H1 (cell line): ENCODE results near the gene MACF1. TPM values are rescaled to one million over a fixed set of nuclear protein-coding genes. Genes with fewer than 3 reads are reported as not detected.

Source experiments
- CTCF ChIA-PET: fragments of 300-600 bp; sonication (Branson Sonifier 250); formaldehyde crosslinking; loops from one replicate; lab custom pipeline; 2021; ENCODE audit not compliant: partially characterized antibody; lab: Charles Lee
- POLR2A ChIA-PET: fragments of 300-600 bp; sonication (Branson Sonifier 250); formaldehyde crosslinking; loops from one replicate; lab custom pipeline; 2021; ENCODE audit warnings: inconsistent platforms; ENCODE audit not compliant: partially characterized antibody; lab: Charles Lee
- DNase-seq, 2 experiments: peaks; one replicate each; pipeline versions ENCODE4 v3.0.0 to v3.0.0-alpha.2; 2010 to 2022; ENCODE audit warnings: low spot score in 2 of 2, low read depth in 1 of 2, mixed read lengths in 1 of 2
- FAIRE-seq: peaks from 2 replicates; lab custom pipeline; 2011; peaks lifted over from hg19 to GRCh38; lab: Jason Lieb, UNC
- H2AFZ ChIP-seq: 2 replicates; pipeline ENCODE4 v1.8.1; 2012; ENCODE audit warnings: low read length, inconsistent platforms
- H2AK5ac ChIP-seq: 2 replicates; pipeline ENCODE4 v1.6.1; 2013; ENCODE audit warnings: low read depth, low read length
- H2BK120ac ChIP-seq: replicated peaks from 2 replicates; pipeline ENCODE3; 2013; ENCODE audit warnings: low read depth, low read length, inconsistent platforms
- H2BK12ac ChIP-seq: 2 replicates; pipeline ENCODE4 v1.6.1; 2013; ENCODE audit warnings: low read depth, low read length
- H2BK15ac ChIP-seq: 2 replicates; pipeline ENCODE4 v1.6.1; 2013; ENCODE audit warnings: low read length
- H2BK20ac ChIP-seq: 2 replicates; pipeline ENCODE4 v1.6.1; 2013; ENCODE audit warnings: low read length
- H2BK5ac ChIP-seq: 2 replicates; pipeline ENCODE4 v1.6.1; 2013; ENCODE audit warnings: low read depth, low read length
- H3K14ac ChIP-seq: 2 replicates; pipeline ENCODE4 v1.6.1; 2013; ENCODE audit warnings: inconsistent platforms; ENCODE audit not compliant: insufficient read length
- H3K18ac ChIP-seq: 2 replicates; pipeline ENCODE4 v1.6.1; 2013; ENCODE audit warnings: low read length; ENCODE audit errors: extremely low read depth
- H3K23ac ChIP-seq: 2 replicates; pipeline ENCODE4 v1.6.1; 2013; ENCODE audit warnings: inconsistent platforms; ENCODE audit not compliant: insufficient read length
- H3K23me2 ChIP-seq: 2 replicates; pipeline ENCODE4 v1.6.1; 2013; ENCODE audit warnings: low read depth, low read length
- H3K27ac ChIP-seq: 2 replicates; pipeline ENCODE4 v1.6.1; 2011; ENCODE audit warnings: low read depth, low read length, inconsistent platforms
- H3K27me3 ChIP-seq, 4 experiments: replicated peaks in 1 of 4; 1 replicate in 1 of 4; 2 replicates in 3 of 4; pipeline versions ENCODE4 v1.6.1 to v1.8.1; 2011 to 2013; ENCODE audit warnings: low read length in 3 of 4, mild to moderate bottlenecking in 3 of 4, inconsistent platforms in 2 of 4, mixed read lengths in 2 of 4, moderate library complexity in 1 of 4; ENCODE audit not compliant: control insufficient read depth in 3 of 4, insufficient read depth in 3 of 4; ENCODE audit errors: extremely low read depth in 1 of 4
- H3K36me3 ChIP-seq, 4 experiments: 2 replicates each; pipeline versions ENCODE4 v1.6.1 to v1.8.1; 2011 to 2013; ENCODE audit warnings: mild to moderate bottlenecking in 4 of 4, low read length in 3 of 4, moderate library complexity in 2 of 4, control low read depth in 1 of 4, inconsistent platforms in 1 of 4; ENCODE audit not compliant: insufficient read depth in 4 of 4, control insufficient read depth in 2 of 4
- H3K4ac ChIP-seq: replicated peaks from 2 replicates; pipeline ENCODE3; 2013; ENCODE audit warnings: low read length, low read depth, mixed read lengths, inconsistent platforms; ENCODE audit not compliant: insufficient read length
- H3K4me1 ChIP-seq, 4 experiments: replicated peaks in 1 of 4; 1 replicate in 1 of 4; 2 replicates in 3 of 4; pipeline versions ENCODE4 v1.6.1 to v1.8.1; 2011 to 2013; ENCODE audit warnings: low read length in 3 of 4, inconsistent platforms in 2 of 4, mixed read lengths in 1 of 4; ENCODE audit not compliant: insufficient read depth in 4 of 4, control insufficient read depth in 3 of 4
- H3K4me2 ChIP-seq, 2 experiments: 2 replicates each; pipeline versions ENCODE4 v1.6.1 to v1.8.1; 2011 to 2013; ENCODE audit warnings: low read depth in 2 of 2, low read length in 2 of 2, control low read depth in 1 of 2, inconsistent platforms in 1 of 2, mild to moderate bottlenecking in 1 of 2; ENCODE audit not compliant: insufficient read depth in 1 of 2
- H3K4me3 ChIP-seq, 4 experiments: fragments of 200-600, 300-600 bp in 1 of 4; sonication (generic), shearing (Covaris generic), sonication (Bioruptor Twin) in 1 of 4; 2 replicates each; pipeline versions ENCODE4 v1.5.1 to v1.8.1; 2011 to 2016; ENCODE audit warnings: low read length in 4 of 4, low read depth in 3 of 4, control low read depth in 2 of 4, inconsistent platforms in 2 of 4, mild to moderate bottlenecking in 2 of 4, mixed read lengths in 1 of 4, moderate library complexity in 1 of 4; ENCODE audit not compliant: insufficient read depth in 2 of 4; ENCODE audit errors: extremely low read depth in 1 of 4
- H3K56ac ChIP-seq: replicated peaks from 2 replicates; pipeline ENCODE3; 2013; ENCODE audit warnings: low read depth, mild to moderate bottlenecking, mixed read lengths, low read length, inconsistent platforms; ENCODE audit not compliant: insufficient read length
- H3K79me1 ChIP-seq: 2 replicates; pipeline ENCODE4 v1.6.1; 2013; ENCODE audit warnings: low read depth, low read length, control low read depth
- H3K79me2 ChIP-seq, 2 experiments: 2 replicates each; pipeline versions ENCODE4 v1.6.1 to v1.8.1; 2012 to 2013; ENCODE audit warnings: low read length in 2 of 2, mild to moderate bottlenecking in 2 of 2, inconsistent platforms in 1 of 2; ENCODE audit not compliant: insufficient read depth in 2 of 2, control insufficient read depth in 1 of 2
- H3K9ac ChIP-seq, 4 experiments: replicated peaks in 1 of 4; 1 replicate in 1 of 4; 2 replicates in 3 of 4; pipeline versions ENCODE4 v1.6.1 to v1.8.1; 2011 to 2013; ENCODE audit warnings: low read depth in 3 of 4, low read length in 3 of 4, control low read depth in 2 of 4, mild to moderate bottlenecking in 2 of 4, moderate library complexity in 2 of 4, inconsistent platforms in 1 of 4; ENCODE audit errors: extremely low read depth in 1 of 4
- H3K9me3 ChIP-seq, 2 experiments: 2 replicates each; pipeline versions ENCODE4 v1.6.1 to v1.8.1; 2012 to 2013; ENCODE audit warnings: mild to moderate bottlenecking in 2 of 2, moderate library complexity in 2 of 2, control low read depth in 1 of 2, inconsistent platforms in 1 of 2, low read depth in 1 of 2, low read length in 1 of 2, mixed read lengths in 1 of 2; ENCODE audit not compliant: insufficient read depth in 2 of 2
- H4K20me1 ChIP-seq, 2 experiments: replicated peaks in 1 of 2; 2 replicates each; pipeline versions ENCODE3 to v1.8.1; 2011 to 2013; ENCODE audit warnings: inconsistent platforms in 2 of 2, low read length in 2 of 2, mild to moderate bottlenecking in 1 of 2; ENCODE audit not compliant: insufficient read depth in 2 of 2, control insufficient read depth in 1 of 2
- H4K5ac ChIP-seq: 2 replicates; pipeline ENCODE4 v1.6.1; 2013; ENCODE audit warnings: low read length, low read depth, mixed read lengths, inconsistent platforms; ENCODE audit not compliant: insufficient read length
- H4K8ac ChIP-seq: 2 replicates; pipeline ENCODE4 v1.8.0; 2013; ENCODE audit warnings: mild to moderate bottlenecking, moderate library complexity, low read length, inconsistent platforms; ENCODE audit not compliant: insufficient read depth; ENCODE audit errors: extremely low read depth
- H4K91ac ChIP-seq: replicated peaks from 2 replicates; pipeline ENCODE3; 2013; ENCODE audit warnings: low read length, mixed read lengths, inconsistent platforms; ENCODE audit not compliant: insufficient read length
- CREB1 ChIP-seq: IDR thresholded peaks from 2 replicates; pipeline ENCODE4 v1.6.1; 2012; ENCODE audit warnings: inconsistent platforms
- EP300 ChIP-seq, 2 experiments: IDR thresholded peaks; 1 replicate in 1 of 2; 2 replicates in 1 of 2; pipeline ENCODE4 v1.6.1; 2011 to 2012; ENCODE audit warnings: low read depth in 2 of 2, low read length in 2 of 2, mild to moderate bottlenecking in 2 of 2, borderline replicate concordance in 1 of 2, inconsistent platforms in 1 of 2, moderate library complexity in 1 of 2
- EZH2 ChIP-seq: fragments of 200-600 bp; sonication (generic); IDR thresholded peaks from 2 replicates; pipeline ENCODE4 v1.7.1; 2012; ENCODE audit warnings: low read depth, mild to moderate bottlenecking, moderate library complexity, low read length, inconsistent platforms; ENCODE audit not compliant: severe bottlenecking
- SP1 ChIP-seq: IDR thresholded peaks from 2 replicates; pipeline ENCODE4 v1.6.1; 2011; ENCODE audit warnings: low read depth, low read length
- TEAD4 ChIP-seq: IDR thresholded peaks from 2 replicates; pipeline ENCODE4 v1.6.1; 2012; ENCODE audit warnings: low read depth, low read length, inconsistent platforms, mixed read lengths
- whole genome bisulfite sequencing, 2 experiments: shearing (Covaris generic) in 1 of 2; methylation state at CpG; one replicate each; pipeline versions ENCODE4 v1.1.6 to v1.1.7; 2013 to 2015; ENCODE audit warnings: low lambda C conversion rate in 2 of 2, mixed read lengths in 2 of 2, inconsistent platforms in 1 of 2, low coverage in 1 of 2, missing lambda C conversion rate in 1 of 2; ENCODE audit not compliant: insufficient replicate concordance in 2 of 2, insufficient coverage in 1 of 2, insufficient read length in 1 of 2; ENCODE audit errors: extremely low coverage in 1 of 2, missing lambda C conversion rate in 1 of 2; 5-methylcytosine and 5-hydroxymethylcytosine counted together
- polyA plus RNA-seq, 7 experiments: library from polyadenylated mRNA; depleted of rRNA in 3 of 7; stranded (reverse) in 5 of 7; unstranded in 2 of 7; fragments of >200 nt in 5 of 7; fragments of 200-250 nt in 2 of 7; gene quantifications; 1 replicate in 5 of 7; 2 replicates in 1 of 7; 4 replicates in 1 of 7; pipeline versions ENCODE4 v1.2.1 to v1.2.3, GENCODE V29; 2011 to 2013; ENCODE audit warnings: missing spikeins in 2 of 7, mixed read lengths in 2 of 7
- total RNA-seq: library from RNA; stranded (reverse); fragmentation: NEBNext Ultra II Directional; extraction: Animal tissue kit (Norgen Biotek cat#: 25700); gene quantifications from 2 replicates; pipeline ENCODE4 v1.2.1, GENCODE V29; 2021

Gene MACF1
- total and polyA plus RNA-seq, 2 of the 8 experiments (the other 6 are each of a cell fraction or from before 2014, with no cell fraction given), result 59.8 to 285 TPM

- H3K4me3 ChIP-seq, result no peak overlapping the region
- no peak overlapping the region for H2BK20ac ChIP-seq
- no peaks in the 10 kb centered on the region for H3K79me1 ChIP-seq
- ChIA-PET POLR2A (no interaction called here), CTCF (interaction anchor here (1.0 to 1.3 kb wide), 4 partner anchors 10 to 88 kb away, joined by 3 to 4 read pairs (median 3); no protein-coding TSS in a partner anchor)
- H3K9me3 ChIP-seq, result no peaks in the 10 kb centered on the region
- TF ChIP-seq EP300 (IDR thresholded peaks at IDR 0.05; ENCODE audit: borderline replicate concordance in 1 of 2, low read depth in 2 of 2, low read length in 2 of 2) (no peak), SP1 (no peak), TEAD4 (no peak), EZH2 (no peak), CREB1 (no peak)
- no peaks in the 10 kb centered on the region for H3K4me1 ChIP-seq
- H4K91ac ChIP-seq, result no peak overlapping the region
- H4K20me1 ChIP-seq, result peaks cover 2% of the 10 kb centered on the region in 2 experiments
- H3K23me2 ChIP-seq, result no peaks in the 10 kb centered on the region
- no peaks in the 10 kb centered on the region for H3K27me3 ChIP-seq
- H2BK5ac ChIP-seq, result no peak overlapping the region
- WGBS, 2 experiments, result 96% methylated on average over 3 of the region's 3 CpGs; no CpG with 5 or more reads in 1 of the 2 experiments
- no peak overlapping the region for H3K14ac ChIP-seq
- no peak overlapping the region for H3K23ac ChIP-seq
- no peak overlapping the region for H4K8ac ChIP-seq
- no peak overlapping the region for H3K27ac ChIP-seq
- H3K79me2 ChIP-seq, result no peaks in the 10 kb centered on the region
- no peak overlapping the region for H4K5ac ChIP-seq
- H3K36me3 ChIP-seq, result peaks cover 44 to 89% (median 73%) of the 10 kb centered on the region in 4 experiments
- no peak overlapping the region for H3K4me2 ChIP-seq
- DNase-seq (no peak), FAIRE-seq (no peak)
- no peak overlapping the region for H3K18ac ChIP-seq
- no peak overlapping the region for H2BK12ac ChIP-seq
- no peak overlapping the region for H3K56ac ChIP-seq
- no peak overlapping the region for H2AK5ac ChIP-seq
- no peak overlapping the region for H3K9ac ChIP-seq
- H3K4ac ChIP-seq, result no peak overlapping the region
- no peak overlapping the region for H2AFZ ChIP-seq
- H2BK15ac ChIP-seq, result no peak overlapping the region
- H2BK120ac ChIP-seq, result no peak overlapping the region
Measured at GRCh38 chr1:39354572-39354971, 150.1 kb downstream of the MACF1 start.
